Renal cortical epithelial cell (primary cell): ENCODE results near the gene FAP. TPM values are rescaled to one million over a fixed set of nuclear protein-coding genes. Genes with fewer than 3 reads are reported as not detected.

ENCODE experiments used
- DNase-seq: peaks from one replicate; pipeline ENCODE4 v3.0.0-alpha.2; 2011; ENCODE audit warnings: low read depth
- total RNA-seq: library from RNA; depleted of rRNA; stranded (reverse); fragments of >200 nt; gene quantifications from 2 replicates; pipeline ENCODE4 v1.2.3, GENCODE V29; 2014

Gene FAP, protein sequence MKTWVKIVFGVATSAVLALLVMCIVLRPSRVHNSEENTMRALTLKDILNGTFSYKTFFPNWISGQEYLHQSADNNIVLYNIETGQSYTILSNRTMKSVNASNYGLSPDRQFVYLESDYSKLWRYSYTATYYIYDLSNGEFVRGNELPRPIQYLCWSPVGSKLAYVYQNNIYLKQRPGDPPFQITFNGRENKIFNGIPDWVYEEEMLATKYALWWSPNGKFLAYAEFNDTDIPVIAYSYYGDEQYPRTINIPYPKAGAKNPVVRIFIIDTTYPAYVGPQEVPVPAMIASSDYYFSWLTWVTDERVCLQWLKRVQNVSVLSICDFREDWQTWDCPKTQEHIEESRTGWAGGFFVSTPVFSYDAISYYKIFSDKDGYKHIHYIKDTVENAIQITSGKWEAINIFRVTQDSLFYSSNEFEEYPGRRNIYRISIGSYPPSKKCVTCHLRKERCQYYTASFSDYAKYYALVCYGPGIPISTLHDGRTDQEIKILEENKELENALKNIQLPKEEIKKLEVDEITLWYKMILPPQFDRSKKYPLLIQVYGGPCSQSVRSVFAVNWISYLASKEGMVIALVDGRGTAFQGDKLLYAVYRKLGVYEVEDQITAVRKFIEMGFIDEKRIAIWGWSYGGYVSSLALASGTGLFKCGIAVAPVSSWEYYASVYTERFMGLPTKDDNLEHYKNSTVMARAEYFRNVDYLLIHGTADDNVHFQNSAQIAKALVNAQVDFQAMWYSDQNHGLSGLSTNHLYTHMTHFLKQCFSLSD
- total RNA-seq, result 0.15 and 0.17 TPM in 2 replicates

DNA sequence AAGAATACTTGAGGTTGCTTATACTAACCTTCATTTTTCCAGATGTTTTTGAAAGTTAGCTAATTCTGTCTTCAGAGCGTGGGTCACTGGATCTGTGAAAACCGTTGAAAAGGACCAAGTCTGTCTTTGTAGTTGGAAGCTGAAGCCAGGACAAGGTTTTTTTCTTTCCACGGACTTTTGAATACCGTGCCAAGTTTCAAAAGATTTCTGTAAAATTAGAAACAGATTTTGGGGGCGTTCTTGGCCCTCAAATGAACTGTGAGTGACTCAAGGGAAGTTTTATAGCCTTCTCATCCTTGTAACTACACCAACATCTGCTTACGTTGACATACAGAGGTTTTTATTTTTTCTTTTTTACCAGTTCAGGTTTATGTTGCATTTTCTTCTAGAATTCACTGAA lies at the start of gene FAP:
TSS of gene FAP (minus strand) at position 152 of the 400 bp plus-strand sequence. CDS start at position 34, 118 bp downstream.
- DNase-seq, result peak; percentile 0

- DNase-seq, result no peak
Measured at GRCh38 chr2:162291748-162292147, 48.5 kb upstream of the FAP start.

DNA sequence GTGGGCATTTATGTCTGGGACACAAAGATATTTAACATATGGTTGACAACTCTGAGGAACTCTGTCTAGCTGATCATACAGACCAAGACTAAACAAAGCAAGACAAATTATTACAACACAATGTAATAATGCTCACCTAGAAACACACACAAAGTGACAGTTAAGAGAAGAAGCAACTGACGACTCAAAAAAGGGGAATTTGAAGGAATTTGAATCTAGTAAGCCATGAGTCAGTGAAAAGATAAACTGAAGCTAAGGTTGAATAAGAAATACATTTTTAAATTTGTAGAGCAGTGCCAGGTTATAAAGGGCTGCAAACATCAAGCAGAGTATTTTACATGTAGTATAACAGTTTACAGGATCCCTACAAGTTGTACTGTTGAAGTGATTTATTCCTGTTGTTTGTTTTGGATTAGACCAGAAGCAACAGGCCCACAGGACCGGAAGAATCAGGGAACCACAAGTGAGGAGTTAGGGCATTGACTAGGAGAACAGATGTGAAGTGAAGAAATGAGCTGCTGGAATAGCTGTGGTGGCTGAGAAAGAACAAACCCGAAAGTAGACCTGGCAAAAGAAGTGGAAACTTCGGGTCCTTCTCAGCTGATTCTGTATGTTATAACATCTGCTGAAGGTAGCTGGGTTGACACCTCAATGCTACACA lies 39.6 kb upstream of the FAP start:
- DNase-seq, result no peak

DNA sequence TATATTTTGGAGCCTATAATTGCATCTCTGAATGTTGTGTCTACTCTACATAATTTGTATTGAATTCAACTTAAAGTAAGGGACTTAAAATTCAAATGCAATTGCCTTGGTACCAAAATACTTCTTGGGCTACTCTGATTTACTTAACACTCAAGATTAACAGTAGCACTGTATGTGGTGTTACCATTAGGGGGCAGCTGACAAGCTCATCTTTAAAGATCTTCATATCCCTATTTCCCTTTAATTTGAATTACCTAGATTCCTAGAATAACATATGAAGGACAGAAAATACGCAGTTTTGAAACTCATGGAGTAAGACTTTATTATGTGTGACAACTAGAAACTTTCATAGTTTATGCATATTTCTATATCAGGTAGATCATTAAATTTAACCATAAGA lies 37.4 kb upstream of the FAP start:
- DNase-seq, result no peak

- DNase-seq, result no peak
Measured at GRCh38 chr2:162277381-162277780, 34.1 kb upstream of the FAP start.

GRCh38 chr2:162267996-162268395 lies 24.8 kb upstream of the FAP start:
- DNase-seq, result no peak

DNA sequence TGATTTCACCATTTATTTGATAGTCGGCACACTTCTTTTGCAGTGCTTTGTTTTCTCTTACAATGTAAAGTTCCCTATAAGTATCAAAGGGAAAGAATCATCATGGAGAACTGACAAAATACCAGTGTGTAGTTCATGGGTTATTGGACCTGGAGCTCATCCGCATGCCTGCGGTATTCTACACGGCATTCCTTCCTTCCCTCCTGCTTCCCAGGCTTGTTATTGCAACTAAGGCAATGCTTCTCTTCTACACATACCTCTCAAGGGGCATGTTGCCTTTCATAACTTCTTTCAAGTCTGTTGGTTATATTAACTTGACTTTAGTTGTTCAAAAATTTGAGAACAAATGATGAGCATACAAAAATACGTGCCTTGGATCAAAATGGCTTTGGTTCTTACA lies 24.3 kb upstream of the FAP start:
- DNase-seq, result no peak

DNA sequence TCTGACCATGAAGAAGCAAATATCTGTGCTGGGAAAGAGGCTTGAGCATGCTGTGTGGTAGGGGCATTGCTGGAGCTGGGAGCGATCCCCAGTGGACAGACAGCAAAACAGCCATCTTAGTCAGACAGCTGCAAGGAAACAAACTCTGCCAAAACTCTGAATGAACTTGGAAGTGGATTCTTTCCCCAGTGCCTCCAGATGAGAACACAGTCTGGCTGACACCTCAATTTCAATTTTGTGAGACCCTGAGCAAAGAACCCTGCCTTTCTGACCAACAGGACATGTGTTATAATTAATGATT lies 23.2 kb upstream of the FAP start:
- no peak for DNase-seq

GRCh38 chr2:162265666-162266459 lies 22.6 kb upstream of the FAP start:
- no peak for DNase-seq

DNA sequence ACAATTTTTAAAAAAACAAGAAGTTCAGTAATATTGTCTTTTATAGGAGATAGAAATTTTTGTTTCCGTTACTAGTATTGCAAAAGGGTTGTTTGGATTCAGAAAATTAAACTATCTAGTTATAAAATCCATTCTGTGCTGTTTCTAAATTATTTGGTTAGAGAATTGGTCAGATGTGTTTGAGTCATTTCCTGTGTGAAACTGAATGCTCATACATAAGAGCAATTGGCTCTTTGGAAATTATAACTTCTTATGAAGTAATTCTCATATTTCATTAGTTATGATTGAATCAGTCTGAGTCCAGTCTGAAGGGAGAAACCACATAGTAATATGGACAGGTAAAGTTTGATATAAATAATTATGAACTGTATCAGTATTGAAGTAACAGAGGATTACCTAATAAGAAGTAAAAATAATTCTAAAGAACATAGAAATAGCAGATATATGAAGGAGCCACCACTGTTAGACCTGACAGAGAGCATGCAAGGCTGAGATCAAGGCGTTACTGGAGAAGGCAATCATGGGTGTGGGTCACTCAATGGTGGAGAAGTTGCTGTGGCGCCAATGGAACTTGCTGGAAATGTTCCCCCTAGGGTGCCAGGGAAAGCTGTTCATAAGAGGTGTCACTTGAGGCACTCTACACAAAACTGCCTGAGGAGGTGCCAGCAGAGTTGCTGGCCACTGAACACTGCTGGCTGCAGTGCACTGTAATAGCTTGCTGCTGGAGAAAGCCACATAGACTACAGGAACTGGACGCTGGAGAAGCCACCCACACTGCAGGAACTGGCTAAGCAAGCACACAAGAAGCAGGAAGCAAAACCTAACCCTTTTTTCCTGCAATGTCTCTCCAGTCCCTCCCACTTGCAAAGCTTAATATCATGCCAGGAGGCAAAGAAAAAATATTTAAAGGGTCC lies 18.0 kb upstream of the FAP start:
- peak; percentile 33 for DNase-seq

DNA sequence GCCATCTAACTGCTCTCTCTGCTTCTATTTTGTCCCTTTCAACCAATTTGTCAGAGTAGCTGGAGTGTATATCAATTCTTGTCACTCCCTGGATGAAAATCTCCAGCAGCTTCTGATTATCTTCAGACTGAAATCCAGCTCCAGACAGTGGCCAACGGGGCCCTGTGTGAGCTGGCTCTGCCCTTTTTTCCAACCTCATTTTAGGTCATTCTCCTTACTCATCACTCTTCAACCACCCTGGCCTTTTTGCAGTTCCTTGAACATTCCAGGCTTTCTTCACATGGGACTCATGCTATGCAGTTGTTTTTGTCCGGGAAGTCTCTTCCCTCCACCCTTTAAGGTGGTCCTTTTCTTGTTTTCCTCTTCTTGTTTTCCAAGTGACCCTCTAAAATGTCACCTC lies 15.4 kb upstream of the FAP start:
- no peak for DNase-seq

- DNase-seq, result no peak
Measured at GRCh38 chr2:162258169-162258568, 14.9 kb upstream of the FAP start.

DNA sequence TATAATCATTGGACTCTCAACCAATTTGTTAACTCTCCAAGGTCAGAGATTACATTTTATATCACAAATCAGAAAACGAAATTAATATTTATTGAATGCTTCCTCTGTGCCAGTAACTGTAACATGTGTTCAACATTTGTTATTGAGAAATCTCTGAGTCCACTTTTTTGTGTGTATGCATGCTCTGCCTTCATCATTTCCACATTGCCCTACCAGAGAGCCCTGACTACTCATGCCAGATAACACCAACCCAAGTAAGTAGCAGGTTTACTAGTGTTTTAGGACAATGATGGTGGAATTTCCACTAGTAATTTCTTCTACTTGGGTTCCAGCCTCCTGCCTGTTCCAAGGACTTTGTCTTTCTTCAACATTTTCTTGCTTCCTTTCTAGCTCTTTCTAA lies 14.2 kb upstream of the FAP start:
- no peak for DNase-seq

DNA sequence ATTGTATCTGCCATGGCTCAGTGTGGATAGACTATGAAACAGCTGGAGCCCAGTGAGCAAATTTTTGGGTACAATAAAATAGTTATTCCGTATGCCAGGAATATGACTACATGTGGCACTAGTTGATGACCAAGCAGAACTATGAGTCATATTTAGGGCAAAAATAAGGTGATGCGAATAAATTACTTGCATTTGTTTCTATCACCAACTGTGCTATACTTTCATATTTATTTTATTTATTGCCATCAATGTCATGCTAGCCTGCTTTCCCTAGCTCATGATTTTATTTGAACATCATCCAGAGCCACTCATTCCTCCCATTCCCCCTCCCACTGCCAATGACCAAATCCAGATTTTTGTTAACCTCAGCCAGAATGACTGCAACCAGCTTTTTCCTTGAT lies 13.3 kb upstream of the FAP start:
- DNase-seq, result peak; percentile 3

GRCh38 chr2:162254236-162254871 lies 11.1 kb upstream of the FAP start:
- DNase-seq, result no peak

DNA sequence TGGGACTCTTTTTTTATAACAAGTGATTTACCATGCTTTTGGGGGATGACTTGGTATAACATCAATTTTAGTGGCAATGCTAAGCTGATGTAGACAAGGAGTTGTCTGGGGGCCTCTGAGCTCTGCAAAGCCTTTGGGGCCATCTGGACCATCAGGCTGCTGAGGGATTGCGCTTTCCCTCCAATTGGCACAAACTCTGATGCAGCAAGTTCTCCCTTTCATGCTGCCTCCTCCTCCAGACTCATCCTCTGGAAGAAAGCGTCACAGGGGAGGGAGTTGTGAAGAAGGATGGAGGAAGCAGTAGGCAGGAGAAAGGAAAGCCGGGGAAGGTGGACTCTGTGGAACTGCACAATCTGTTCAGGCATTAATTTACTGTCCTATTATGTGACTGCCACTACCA lies 10.2 kb upstream of the FAP start:
- no peak for DNase-seq

DNA sequence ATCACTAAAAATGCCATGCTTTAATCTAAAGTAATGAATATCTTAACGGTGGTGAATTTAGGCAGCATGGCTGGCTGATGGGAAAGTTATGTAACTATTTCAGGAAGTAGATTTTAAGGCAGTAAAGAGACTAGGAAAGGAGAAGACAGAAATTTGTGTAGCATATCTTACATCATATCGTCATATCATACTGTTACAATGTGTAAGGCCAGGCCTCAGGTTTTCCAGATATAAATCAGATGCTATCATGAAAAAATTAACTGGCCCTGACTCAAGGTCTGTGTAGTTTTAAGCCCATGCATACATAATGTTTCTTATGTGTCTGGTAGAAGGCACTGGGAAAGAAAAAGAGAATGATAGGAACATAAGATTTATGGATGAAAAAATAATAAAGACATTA lies 8.9 kb upstream of the FAP start:
- DNase-seq, result no peak

GRCh38 chr2:162245781-162246180 lies 2.5 kb upstream of the FAP start:
- peak; percentile 89 for DNase-seq

DNA sequence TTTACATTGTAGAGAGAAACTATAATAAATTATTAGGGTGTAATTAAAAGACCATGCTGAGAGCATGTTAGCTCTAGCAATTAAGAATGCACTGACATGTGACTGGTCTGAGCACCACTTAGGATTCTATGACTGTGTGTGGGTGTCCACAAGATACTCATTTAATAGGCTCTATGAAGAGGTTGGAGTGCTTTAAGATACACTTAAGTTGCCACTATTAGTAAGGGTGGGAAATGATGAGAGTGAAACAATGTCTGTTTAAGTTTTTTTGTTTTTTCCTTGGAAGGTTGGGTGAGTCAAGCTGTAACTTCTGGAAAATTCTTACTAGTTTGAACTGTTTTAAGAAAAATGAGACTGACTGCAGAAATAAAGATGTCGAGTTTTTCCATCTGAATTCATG lies 1.8 kb upstream of the FAP start:
- peak; percentile 48 for DNase-seq

DNA sequence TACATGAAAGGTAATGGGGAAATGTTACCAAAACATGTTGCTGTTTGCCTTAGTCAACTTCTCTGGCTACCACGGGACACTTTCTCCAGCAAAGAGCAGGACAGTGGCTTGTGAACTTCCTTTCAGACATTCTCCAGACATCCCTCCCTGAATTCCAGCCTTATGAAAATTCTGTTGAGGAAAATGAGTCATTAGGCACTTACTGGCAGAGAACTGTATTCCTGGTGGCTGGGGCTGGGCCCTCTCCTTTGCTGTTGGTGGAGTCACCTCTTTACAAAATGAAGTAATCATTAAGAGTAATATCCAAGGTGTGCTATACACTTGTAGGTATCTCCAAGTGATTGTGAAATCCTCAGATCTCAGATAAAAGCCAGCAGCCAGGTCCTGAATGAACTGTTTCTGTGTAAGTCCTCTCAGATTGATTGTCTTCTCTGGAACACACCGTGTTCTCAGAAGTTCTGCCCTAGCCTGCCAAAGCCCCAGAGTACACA lies 1.3 kb upstream of the FAP start:
- DNase-seq, result peak; percentile 95
